Stimulated activated CD4-positive, alpha-beta T cell treated with anti-CD3 and anti-CD28 coated beads, Interleukin-4, amount 100 ng/mL, for 1 hour (primary cell): Measurements from ENCODE around the gene IFNL1.
"Not testable (repeated sequence)": the region's sequence is repeated elsewhere in the genome, so short reads cannot be mapped to it uniquely, and the experiment has no call there.

Experiments used
- DNase-seq: peaks from one replicate; pipeline ENCODE4 v3.0.0-alpha.2; 2020

IFNL1 gene

DNA sequence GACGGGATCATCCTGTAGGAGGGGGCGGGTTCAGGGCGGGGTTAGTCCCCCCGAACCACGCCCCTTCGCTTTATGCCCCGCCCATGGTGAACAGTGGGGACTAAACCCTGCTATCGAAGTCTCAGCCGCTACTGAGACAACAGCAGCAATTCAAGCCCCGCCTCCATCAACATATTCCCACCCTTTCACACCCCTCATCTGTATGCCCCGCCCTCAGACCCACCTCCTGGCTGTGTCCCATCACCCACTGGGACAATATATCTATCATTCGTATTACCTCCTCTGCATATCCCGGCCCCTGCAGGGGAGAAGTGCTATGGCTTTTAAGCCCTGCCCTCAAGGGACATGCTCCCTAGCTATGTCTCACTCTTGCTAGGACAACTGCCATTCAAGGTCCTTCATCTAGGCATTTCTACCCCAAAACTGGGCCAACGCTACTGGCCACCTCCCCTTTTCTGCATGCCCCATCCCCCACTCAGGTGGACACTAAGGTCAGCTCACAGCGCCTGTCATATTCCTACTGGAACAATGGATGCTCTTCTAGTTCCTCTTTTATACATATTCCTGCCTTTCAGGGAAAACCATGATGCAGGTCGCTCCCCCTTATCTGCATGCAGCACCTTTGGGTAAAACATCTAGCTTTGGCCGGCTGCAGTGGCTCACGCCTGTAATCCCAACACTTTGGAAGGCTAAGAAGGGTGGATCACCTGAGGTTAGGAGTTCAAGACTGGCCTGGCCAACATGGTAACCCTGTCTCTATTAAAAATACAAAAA, 12.5 kb downstream of the IFNL1 start:
- DNase-seq = no peak

DNA sequence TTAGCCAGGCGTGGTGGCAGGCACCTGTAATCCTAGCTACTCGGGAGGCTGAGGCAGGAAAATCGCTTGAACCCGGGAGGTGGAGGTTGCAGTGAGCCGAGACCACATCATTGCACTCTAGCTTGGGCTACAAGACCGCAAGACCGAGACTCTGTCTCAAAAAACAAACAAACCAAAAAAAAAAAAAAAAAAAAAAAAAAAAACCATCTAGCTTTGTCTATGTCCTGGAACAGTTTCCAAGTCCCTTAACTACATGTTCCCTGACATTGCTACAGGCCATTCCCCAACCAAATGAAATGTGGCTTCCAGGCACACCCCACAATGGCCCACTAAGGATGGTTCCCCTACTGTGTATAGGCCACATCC, 13.1 kb downstream of the IFNL1 start:
- not testable (repeated sequence) for DNase-seq

DNA sequence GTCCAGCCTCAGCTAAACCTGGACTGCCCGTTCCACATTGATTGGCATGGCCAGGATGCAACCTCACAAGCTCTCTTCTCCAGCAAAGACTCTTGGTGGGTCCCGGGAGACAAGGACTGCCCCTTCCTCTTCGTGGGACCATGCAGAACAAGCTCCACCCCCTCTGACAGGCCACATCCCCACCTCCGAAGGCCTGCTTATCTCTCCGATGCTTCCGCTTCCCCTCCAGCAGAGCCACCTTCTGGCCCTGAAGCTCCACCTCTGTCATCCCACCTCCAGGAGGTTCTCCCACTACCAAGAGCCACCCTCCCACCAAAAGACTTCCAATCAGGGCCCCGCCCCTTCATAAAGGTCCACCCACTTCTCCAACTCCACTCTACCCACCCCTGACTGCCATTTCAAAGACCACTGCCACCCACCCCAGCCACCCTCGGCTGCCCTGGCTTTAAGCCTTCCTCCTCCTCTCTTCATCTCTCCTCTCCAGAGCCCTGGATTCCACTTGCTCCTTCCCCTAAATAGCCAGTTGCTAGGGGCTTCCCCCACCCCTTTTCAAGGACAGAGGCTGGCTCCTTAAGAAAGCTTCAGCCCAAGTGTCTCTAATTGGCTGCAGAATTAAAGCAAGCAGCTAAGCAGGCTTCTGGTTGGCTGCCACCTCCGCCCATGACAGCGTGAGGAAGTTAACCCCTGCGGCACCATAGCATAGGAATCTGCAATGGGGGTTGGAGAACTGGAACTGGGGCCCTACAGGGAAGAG, 14.5 kb downstream of the IFNL1 start:
- no peak for DNase-seq

DNA sequence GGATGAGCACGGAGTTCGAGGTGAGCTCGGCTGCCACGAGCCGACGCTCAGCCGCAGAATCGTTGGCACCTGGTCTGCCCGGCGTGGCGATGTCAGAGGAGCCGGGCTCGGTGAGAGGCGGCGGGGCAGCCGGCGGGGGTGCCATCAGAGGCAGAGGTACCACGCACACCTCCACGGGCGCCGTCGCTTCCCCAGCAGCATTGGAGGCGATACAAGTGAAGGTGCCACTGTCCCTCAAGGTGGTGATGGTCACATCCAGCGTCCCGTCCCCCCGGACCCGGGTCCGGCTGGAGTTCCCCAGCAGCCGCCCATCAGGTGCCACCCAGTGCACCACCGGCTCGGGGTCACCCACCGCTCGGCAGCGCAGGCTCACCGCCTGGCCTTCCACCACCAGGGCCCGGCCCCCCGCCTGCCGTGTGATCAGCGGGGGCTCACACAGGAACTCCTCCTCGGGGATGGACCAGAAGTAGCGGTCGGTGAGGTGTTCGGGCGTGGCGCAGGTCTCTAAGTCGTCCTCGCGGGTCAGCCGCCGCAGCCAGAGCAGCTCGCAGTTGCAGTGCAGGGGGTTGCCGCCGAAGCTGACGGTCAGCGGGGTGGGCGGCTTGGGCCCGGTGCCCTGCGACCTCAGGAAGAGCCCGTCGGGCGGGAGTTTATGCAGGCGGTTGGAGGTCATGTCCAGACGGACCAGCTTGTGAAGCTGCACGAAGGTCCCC, 18.0 kb downstream of the IFNL1 start:
- no peak for DNase-seq

DNA sequence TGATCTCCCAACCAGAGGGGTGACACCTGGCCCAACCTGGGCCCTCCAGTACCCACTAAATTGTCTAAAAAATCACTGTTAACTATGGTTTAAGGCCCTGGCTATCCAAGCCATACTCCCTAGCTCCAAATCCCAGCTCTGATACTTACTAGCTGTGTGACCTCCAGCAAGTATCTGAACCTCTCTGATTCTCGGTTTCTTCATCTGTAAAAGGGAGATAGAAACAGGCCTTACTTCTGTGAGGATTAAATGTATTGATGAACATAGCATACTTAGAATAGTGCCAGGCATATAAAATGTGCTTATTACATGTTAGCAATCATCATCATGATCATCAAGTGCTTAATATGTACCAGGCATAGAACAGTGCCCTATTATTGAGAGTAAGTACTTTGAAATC, 19.7 kb downstream of the IFNL1 start:
- DNase-seq = no peak

DNA sequence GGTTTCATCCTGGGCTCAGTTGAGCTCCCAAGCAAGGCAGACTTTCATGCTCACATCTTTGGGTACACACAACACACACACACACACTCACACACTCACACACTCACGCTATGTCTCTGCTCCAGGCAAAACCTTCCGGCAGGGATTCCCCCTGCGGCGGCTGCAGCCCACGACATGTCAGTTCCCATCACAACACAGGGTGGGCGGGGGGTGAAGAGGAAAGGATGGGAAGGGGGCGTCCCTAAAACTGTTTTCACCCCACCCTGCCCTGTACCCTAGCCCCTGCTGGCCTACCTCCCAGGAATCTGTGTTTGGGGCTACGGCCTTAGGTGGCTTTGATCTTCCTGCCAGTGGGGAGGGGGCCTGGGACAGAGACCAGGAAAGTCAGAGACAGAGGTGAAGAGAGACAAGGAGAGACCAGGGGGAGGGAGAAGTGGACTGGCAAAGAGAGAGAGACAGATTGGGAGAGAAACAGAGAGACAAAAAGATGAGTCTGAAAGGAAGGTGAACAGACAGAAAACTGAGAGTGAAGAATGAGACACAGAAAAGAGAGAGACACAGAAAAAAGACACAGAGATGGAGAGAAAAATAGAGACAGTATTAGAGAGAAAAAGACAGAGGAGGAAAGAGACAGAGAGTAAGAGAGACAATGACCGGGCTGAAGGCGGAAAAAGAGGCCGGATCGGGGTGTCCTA, 20.6 kb downstream of the IFNL1 start:
- no peak for DNase-seq

DNA sequence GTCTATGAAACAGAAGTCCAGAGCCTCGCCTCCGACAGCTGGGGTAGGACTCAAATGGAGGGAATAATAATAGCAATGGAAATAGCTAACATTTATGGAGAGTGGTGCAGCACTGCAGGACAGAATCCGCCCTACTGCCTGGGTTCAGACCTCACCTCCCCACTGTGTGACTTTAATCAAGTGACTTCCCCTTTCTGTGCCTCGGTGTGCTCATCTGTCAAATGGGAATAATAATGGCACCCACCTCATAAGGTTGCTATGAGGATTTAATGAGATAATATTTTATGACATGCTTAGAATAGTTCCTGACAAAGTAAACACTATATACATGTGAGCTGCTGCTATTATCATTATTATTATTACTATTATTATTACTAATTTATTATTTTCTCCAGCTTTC, 21.3 kb downstream of the IFNL1 start:
- no peak for DNase-seq

DNA sequence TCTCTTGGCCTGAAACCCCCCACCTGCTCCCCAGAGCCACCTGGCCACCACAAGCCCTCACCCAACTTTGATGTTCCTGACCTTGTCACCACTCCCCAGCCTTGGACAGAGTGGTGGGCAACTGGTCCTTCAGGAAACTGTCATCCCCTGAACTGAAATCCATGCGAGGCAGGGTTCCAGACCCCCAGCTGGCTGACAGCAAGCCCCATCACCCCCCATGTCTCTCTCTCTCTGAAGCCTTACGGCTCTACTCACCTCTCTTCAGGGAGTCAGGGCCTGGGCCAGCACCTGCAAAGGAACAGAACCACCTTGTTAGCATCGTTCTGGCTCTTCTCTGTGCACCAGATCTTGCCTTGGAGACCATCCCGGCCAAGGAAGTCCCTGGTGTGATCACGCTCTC, 21.9 kb downstream of the IFNL1 start:
- no peak for DNase-seq

DNA sequence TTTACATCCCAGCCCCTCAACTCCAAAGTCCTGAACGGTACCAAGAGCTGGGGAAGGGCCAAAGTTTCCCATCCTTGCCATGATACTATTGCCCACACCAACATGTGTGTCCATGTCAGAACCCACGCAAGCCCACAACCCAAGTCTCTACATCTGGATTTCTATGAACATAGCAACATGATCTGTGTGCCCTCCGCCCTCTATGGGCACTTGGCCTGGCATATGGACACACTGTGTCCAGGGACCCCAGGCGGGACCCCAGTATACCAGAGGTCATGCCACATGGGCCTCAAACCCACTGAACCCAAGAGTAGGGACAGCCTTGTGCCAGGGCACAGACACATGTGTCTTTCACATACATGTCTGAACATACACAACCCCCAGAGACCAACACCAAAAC, 22.5 kb downstream of the IFNL1 start:
- no peak for DNase-seq

DNA sequence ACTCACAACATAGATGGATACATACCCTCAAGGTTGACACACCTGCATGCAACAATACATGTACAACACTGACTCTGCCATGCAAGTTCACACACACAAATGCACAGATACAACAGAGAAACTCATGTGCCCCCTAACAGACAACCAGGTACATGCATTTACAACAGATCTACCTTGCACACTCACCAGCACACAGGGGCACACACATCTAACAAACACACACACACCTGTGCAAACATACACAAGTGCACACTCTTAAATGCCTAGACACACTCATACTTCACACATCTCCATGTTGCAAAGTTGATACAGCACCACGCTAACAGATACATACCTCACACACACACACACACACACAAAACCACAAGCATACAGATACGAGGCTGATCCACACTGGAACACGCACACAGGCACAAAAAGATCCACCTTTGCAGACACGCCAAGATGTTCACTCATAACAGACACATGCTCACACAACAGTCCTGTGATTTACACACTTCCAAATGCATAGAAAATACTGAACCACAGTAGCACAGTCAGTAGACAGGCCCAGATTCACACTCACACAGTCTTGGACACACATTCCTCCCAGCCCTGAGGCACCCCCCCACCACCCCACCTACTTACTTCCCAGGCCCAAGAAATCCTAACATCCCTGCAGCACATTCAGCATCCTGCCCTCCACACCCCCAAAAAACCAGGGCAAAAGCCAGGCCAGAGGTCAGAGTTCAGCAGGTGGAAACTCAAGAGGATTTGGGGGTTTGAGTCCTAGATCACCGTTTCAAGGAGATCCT, 23.1 kb downstream of the IFNL1 start:
- DNase-seq = no peak

DNA sequence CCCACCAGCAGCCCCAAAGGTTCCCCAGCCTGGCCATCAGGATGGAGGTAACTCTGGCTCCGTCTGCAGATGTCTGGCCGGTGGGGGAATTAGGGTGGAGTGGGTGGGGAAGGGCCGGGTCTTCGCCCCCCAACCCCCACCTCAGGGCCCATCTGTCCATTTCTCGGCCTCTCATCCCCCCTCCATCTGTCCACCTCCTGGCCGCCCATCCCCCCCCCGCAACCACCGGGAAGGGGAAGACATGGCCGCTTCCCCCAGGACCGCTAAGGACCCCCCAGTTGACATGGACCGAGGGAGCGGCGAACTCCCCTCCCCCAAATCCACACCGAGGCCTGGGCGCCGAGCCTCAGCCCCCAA, 23.7 kb downstream of the IFNL1 start:
- DNase-seq = no peak

DNA sequence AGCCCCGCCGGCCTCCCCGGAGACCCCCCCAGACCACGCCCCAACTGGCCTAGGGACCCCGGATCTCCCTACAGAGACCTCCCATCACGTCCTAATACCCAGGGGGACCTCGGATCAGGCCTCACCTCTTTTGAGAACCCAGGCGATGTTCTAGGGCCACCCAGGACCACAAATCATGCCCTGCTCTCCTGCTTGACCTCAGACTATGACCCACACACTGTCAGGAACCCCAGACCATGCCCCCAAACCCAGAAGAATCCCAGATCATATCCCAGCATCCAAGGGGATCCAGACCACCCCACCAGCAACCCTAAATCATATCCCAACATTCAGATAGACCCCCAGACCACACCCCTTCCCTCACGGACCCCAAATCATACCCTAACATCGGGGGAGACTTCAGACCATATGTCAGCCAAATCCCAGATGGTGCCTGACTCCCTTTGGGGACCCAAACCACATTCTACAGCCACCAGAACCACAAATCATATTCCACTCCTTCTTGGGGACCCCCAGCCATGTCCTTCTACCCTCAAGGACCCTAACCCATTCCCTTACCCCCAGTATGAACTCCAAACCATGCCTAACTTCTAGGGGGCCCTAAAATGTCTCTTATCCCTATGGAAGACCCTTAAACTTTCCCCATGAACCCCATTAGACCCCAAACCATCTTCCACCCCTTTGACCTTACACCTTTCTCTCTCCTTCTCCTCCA, 25.1 kb downstream of the IFNL1 start:
- no peak for DNase-seq

DNA sequence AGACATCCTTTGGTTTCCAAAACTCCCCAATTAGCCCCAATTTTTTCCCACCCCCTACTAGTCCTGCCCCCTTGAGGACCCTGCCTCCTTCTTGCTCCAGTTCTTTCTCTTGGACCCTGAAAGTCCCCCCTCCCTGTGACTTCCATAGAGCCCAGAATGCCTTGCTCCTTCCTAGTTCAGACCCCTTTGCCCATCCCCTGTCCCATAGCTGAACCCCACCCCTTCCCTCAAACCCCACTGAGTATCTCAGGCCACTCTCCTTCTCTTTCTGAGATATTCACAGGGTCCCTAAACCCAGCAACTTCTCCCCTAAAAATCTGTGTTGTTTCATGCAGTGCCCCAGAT, 25.6 kb downstream of the IFNL1 start:
- no peak for DNase-seq

DNA sequence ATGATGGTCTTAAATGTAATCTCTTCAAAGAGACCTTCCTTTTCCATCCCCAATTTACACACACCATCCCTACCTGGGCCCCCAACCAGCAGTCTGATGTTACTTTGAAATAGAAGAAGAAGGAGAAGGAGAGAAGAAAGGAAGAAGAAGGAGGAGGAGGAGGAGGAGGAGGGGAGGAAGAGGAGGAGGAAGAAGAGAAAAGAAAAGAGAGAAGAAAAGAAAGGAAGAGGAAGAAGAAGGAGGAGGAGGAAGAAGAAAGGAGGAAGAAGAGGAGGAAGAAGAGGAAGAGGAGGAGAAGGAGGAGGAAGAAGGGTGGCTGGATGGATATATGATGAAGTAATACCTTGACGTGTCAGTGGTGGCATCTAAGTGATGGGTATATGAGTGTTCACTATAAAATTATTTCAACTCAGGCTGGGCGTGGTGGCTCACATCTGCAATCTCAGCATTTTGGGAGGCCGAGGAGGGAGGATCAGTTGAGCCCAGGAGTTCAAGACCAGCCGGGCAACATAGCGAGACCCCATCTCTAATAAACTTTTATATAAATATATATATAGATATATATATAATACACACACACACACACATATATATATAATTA, 28.1 kb downstream of the IFNL1 start:
- no peak for DNase-seq

DNA sequence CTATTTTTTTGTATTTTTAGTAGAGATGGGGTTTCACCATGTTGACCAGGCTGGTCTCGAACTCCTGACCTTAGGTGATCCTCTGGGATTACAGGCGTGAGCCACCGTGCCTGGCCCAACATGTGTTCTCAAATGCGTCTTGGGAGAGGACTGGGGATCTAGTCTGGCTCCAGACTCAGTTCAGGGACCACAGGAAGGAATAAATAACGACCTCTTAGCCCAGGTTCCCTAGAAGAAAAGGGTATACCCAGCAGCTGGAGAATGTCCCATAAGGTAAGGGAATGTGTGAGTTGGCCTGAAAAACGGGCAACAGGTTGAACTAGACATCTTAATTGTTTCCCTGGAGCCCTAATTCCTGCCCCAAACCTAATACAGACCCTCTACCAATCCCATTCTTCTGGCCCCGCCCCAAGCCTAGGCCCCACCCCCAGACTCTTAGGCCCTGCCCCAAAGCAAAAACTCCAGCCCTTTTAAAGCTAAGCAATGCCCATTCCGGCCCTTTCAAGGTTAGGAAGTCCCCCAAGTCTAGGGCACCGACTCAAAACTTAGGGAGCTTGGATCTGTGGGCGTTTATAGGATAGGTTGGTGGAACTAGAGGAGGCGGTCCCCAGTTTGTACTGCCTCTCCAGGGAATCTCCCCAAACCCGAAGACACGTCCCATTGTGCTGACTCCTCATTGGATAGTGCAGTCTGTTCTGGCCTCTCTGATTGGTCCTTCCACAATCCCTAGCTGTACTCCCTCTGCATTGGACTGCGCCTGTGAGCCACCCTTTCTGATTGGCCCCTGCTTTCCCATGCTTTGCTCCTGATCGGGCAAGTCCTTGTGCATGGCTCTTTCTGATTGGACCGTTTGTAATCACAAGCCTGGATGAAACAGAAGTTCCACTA, 29.8 kb downstream of the IFNL1 start:
- peak; percentile 23 for DNase-seq

DNA sequence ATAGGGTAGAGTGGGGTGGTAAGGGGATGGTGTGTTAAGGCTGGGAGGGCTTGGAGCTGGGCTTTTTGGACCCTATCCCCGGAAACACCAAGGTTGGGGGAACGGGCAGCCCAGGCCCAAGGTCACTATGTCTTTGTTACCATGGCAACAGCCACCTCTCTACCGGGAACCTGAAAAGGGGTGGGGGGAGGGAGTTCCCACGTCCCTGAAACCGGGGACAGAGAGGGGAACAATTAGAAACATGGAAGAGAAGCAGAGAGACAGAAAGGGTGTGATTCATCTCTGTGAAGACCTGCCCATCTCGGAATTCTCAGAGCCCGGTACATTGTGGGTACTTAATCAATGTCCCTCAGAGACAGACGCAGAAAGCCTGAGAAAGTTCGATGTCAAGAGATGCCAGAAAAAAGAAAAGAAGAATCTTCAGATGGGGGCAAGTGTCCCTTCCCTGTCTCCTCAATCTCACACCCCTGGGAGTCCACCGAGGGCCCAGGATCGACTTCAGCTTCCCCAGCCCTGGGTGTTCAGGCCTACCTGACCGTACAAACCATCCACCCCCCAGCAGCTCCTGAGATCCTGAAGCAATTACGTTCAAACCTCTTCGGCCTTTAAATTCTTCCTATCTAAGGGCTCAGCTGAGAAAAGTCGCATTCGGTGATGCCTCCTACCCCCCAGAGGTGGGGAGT, 31.3 kb downstream of the IFNL1 start:
- DNase-seq = no peak

DNA sequence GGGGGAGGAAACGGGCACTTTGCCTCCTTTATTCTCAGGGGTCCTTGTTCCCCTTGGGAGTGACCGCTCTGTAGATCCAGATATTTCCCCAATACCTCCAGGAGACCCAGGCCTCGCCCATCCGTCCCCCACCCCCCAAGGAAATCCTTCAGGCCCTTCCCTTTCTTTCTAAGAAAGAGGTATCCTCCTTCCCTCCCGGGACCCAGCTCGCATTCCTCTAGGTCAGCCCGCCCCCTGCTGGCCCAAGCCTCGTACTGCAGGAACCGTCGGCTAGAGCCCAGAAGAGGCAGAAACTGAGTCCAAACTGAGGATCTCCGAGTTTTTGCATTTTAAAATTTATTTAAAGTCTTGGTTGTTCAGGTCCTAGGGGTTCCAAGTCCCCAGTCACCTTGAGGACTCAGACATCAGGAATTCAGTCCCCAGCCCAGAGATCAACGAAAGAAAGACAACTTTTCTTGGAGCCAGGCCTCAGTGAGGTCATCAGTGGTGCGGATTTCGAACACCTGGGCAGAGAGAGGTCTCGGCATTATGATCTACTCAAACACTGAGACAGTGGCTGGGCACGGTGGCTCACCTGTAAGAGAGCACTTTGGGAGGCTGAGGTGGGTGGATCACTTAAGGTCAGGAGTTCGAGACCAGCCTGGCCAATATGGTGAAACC, 32.0 kb downstream of the IFNL1 start:
- peak; percentile 83 for DNase-seq

DNA sequence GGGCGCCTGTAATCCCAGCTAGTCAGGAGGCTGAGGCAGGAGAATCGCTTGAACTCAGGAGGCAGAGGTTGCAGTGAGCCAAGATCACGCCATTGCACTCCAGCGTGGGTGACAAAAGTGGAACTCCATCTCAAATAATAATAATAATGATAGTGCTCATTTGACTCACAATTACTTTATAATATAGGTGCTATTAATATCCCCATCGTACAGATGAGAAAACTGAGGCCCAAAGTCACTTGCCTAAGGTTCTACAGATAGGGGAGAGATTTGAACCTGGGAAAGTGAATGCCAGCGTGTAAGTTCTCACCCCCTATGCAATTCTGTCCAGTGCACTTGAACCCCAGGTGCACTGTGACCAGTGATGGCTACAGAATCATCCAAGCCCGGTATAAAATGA, 33.7 kb downstream of the IFNL1 start:
- no peak for DNase-seq

DNA sequence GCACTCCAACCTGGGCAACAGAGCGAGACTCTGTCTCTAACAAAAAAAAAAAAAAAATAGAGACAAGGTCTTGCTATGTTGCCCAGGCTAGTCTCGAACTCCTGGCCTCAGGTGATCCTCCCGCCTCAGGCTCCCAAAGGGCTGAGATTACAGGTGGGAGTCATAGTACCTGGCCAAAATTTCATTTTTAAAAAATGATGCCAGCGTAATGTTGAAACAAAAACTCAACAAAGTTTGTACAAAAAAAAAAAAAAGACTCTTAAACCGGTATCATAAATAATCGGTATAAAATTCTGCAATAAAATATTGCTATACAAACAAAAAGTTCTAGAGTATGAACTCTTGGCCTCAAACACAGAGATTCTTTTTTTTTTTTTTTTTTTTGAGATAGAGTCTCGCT, 36.1 kb downstream of the IFNL1 start:
- no peak for DNase-seq
